ENCODE measurements around the gene BCL3.

DNA sequence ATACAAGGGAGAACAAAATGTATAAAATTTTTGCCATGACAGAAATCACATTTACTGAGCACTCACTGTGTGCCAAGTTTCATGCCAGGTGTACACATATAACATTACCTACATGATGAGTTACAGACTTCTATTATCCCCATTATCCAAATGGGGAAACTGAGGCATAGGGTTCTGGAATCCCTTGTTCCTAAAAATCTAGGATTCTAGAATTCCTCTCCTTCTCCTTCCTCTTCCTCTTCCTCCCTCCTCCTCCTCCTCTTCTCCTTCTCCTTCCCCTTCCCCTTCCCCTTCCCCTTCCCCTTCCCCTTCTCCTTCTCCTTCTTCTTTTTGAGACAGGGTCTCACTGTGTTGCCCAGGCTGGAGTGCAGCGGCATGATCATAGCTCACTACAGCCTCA is 14.2 kb upstream of the BCL3 start:
- no peak for TF ChIP-seq TAF1 (IDR thresholded peaks at IDR 0.05; ENCODE audit: borderline replicate concordance, low read depth, low read length)
- TF ChIP-seq, protein P1, sequence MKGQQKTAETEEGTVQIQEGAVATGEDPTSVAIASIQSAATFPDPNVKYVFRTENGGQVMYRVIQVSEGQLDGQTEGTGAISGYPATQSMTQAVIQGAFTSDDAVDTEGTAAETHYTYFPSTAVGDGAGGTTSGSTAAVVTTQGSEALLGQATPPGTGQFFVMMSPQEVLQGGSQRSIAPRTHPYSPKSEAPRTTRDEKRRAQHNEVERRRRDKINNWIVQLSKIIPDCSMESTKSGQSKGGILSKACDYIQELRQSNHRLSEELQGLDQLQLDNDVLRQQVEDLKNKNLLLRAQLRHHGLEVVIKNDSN (IDR thresholded peaks at IDR 0.05; ENCODE audit: borderline replicate concordance, low read depth): no peak
- no peak for TF ChIP-seq POLR2AphosphoS5 (IDR thresholded peaks at IDR 0.05; ENCODE audit: low read depth, low read length)
- no peak for TF ChIP-seq RAD21 (IDR thresholded peaks at IDR 0.05; ENCODE audit: low read length)
- TF ChIP-seq RCOR1 (IDR thresholded peaks at IDR 0.05; ENCODE audit: low read length): no peak
- TF ChIP-seq SIN3A (IDR thresholded peaks at IDR 0.05; ENCODE audit: borderline replicate concordance, low read depth, low read length): no peak
- TF ChIP-seq, protein P2, sequence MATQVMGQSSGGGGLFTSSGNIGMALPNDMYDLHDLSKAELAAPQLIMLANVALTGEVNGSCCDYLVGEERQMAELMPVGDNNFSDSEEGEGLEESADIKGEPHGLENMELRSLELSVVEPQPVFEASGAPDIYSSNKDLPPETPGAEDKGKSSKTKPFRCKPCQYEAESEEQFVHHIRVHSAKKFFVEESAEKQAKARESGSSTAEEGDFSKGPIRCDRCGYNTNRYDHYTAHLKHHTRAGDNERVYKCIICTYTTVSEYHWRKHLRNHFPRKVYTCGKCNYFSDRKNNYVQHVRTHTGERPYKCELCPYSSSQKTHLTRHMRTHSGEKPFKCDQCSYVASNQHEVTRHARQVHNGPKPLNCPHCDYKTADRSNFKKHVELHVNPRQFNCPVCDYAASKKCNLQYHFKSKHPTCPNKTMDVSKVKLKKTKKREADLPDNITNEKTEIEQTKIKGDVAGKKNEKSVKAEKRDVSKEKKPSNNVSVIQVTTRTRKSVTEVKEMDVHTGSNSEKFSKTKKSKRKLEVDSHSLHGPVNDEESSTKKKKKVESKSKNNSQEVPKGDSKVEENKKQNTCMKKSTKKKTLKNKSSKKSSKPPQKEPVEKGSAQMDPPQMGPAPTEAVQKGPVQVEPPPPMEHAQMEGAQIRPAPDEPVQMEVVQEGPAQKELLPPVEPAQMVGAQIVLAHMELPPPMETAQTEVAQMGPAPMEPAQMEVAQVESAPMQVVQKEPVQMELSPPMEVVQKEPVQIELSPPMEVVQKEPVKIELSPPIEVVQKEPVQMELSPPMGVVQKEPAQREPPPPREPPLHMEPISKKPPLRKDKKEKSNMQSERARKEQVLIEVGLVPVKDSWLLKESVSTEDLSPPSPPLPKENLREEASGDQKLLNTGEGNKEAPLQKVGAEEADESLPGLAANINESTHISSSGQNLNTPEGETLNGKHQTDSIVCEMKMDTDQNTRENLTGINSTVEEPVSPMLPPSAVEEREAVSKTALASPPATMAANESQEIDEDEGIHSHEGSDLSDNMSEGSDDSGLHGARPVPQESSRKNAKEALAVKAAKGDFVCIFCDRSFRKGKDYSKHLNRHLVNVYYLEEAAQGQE (IDR thresholded peaks at IDR 0.05; ENCODE audit: low read depth, low read length): no peak
- TF ChIP-seq, protein P3, sequence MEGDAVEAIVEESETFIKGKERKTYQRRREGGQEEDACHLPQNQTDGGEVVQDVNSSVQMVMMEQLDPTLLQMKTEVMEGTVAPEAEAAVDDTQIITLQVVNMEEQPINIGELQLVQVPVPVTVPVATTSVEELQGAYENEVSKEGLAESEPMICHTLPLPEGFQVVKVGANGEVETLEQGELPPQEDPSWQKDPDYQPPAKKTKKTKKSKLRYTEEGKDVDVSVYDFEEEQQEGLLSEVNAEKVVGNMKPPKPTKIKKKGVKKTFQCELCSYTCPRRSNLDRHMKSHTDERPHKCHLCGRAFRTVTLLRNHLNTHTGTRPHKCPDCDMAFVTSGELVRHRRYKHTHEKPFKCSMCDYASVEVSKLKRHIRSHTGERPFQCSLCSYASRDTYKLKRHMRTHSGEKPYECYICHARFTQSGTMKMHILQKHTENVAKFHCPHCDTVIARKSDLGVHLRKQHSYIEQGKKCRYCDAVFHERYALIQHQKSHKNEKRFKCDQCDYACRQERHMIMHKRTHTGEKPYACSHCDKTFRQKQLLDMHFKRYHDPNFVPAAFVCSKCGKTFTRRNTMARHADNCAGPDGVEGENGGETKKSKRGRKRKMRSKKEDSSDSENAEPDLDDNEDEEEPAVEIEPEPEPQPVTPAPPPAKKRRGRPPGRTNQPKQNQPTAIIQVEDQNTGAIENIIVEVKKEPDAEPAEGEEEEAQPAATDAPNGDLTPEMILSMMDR (IDR thresholded peaks at IDR 0.05): no peak

All from SK-N-SH (cell line).